Measurements from ENCODE around the gene SCN3A. TPM values are rescaled to one million over a fixed set of nuclear protein-coding genes. Genes with fewer than 3 reads are reported as not detected.

Gene SCN3A
- polyA plus RNA-seq, 1 donor from 2014 or later, result 161 TPM

GRCh38 chr2:165157160-165157559 is 46.7 kb downstream of the SCN3A start:
- TF ChIP-seq EZH2 (IDR thresholded peaks at IDR 0.05; ENCODE audit: borderline replicate concordance, insufficient read depth, low read length, poor library complexity, severe bottlenecking), result no peak
- TF ChIP-seq CTCF (IDR thresholded peaks at IDR 0.05; ENCODE audit: poor library complexity, severe bottlenecking), result no peak
- TF ChIP-seq SMC3 (conservative IDR thresholded peaks at IDR 0.05; ENCODE audit: poor library complexity), result no peak
- TF ChIP-seq MXI1 (conservative IDR thresholded peaks at IDR 0.05; ENCODE audit: poor library complexity, severe bottlenecking), result no peak
- TF ChIP-seq TAF1 (IDR thresholded peaks at IDR 0.05; ENCODE audit: low read depth), result no peak
- no peak for TF ChIP-seq RAD21 (conservative IDR thresholded peaks at IDR 0.05)
- TF ChIP-seq REST (IDR thresholded peaks at IDR 0.05; ENCODE audit: borderline replicate concordance), result no peak
- TF ChIP-seq POLR2AphosphoS5 (IDR thresholded peaks at IDR 0.05), result no peak
- no peak for TF ChIP-seq EP300 (conservative IDR thresholded peaks at IDR 0.05; ENCODE audit: poor library complexity, severe bottlenecking)
- H3K79me2 ChIP-seq (replicated peaks; ENCODE audit: insufficient read depth, low read length), result no peaks in the 10 kb centered on the region
- no peak overlapping the region for H3K9ac ChIP-seq (ENCODE audit: low read length)

GRCh38 chr2:165155152-165155551 is 48.7 kb downstream of the SCN3A start:
- no peaks in the 10 kb centered on the region for H3K79me2 ChIP-seq (replicated peaks; ENCODE audit: insufficient read depth, low read length)
- H3K4me3 ChIP-seq (ENCODE audit: low read length), result no peak overlapping the region
- H2AFZ ChIP-seq (ENCODE audit: low read depth, low read length), result no peak overlapping the region
- H3K4me2 ChIP-seq (ENCODE audit: low read length), result no peak overlapping the region
- no peak overlapping the region for H3K9ac ChIP-seq (ENCODE audit: low read length)
- no peaks in the 10 kb centered on the region for H3F3A ChIP-seq (ENCODE audit: insufficient read depth, low read length, poor library complexity, severe bottlenecking)
- H4K20me1 ChIP-seq (ENCODE audit: insufficient read depth), result no peaks in the 10 kb centered on the region
- TF ChIP-seq MXI1 (conservative IDR thresholded peaks at IDR 0.05; ENCODE audit: poor library complexity, severe bottlenecking) (no peak), REST (IDR thresholded peaks at IDR 0.05; ENCODE audit: borderline replicate concordance) (no peak), TAF1 (IDR thresholded peaks at IDR 0.05; ENCODE audit: low read depth) (no peak), EP300 (conservative IDR thresholded peaks at IDR 0.05; ENCODE audit: poor library complexity, severe bottlenecking) (no peak), RAD21 (conservative IDR thresholded peaks at IDR 0.05) (no peak)
- no peak overlapping the region for H3K27ac ChIP-seq (ENCODE audit: low read length)
- H3K27me3 ChIP-seq (ENCODE audit: insufficient read depth, low read depth, low read length), result no peaks in the 10 kb centered on the region
- no peaks in the 10 kb centered on the region for H3K9me2 ChIP-seq (ENCODE audit: insufficient read depth, low read length)
- no peaks in the 10 kb centered on the region for H3K9me3 ChIP-seq (ENCODE audit: low read length)
- H3K36me3 ChIP-seq (ENCODE audit: insufficient read depth, low read length), result peaks cover 32% of the 10 kb centered on the region

More at GRCh38 chr2:165157160-165157559, 46.7 kb downstream of the SCN3A start:
- Histone ChIP-seq H3K27ac (ENCODE audit: low read length) (no peak overlapping the region), H2AFZ (ENCODE audit: low read depth, low read length) (no peak overlapping the region), H3K36me3 (ENCODE audit: insufficient read depth, low read length) (peaks cover 32% of the 10 kb centered on the region), H3K9me2 (ENCODE audit: insufficient read depth, low read length) (no peaks in the 10 kb centered on the region), H3F3A (ENCODE audit: insufficient read depth, low read length, poor library complexity, severe bottlenecking) (no peaks in the 10 kb centered on the region), H3K4me2 (ENCODE audit: low read length) (no peak overlapping the region), H3K9me3 (ENCODE audit: low read length) (no peaks in the 10 kb centered on the region), H4K20me1 (ENCODE audit: insufficient read depth) (no peaks in the 10 kb centered on the region), H3K27me3 (ENCODE audit: insufficient read depth, low read depth, low read length) (no peaks in the 10 kb centered on the region), H3K4me3 (ENCODE audit: low read length) (no peak overlapping the region)

All from neural cell (in vitro differentiated cells).